ENCODE data around the gene CAMK2D.

DNA sequence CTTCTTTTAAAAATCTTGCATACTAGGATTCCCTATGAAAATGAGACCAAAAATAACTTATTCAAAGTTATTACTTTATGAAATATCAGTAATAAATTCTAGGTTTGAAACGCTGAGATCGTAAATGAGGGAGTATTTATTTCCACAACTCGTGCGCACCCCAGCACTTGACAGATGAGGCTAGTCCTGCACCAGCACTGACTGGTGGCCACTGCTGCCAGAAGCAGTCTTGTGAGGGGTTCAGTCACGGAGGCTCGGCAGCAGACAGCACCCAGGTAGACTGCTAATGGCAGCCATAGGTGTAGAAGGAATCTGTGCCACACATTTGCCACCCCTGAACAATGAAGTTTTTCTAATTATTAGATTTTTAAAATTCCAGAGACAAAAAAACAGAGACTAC is 248.7 kb downstream of the CAMK2D start:
- TF ChIP-seq, protein P1, sequence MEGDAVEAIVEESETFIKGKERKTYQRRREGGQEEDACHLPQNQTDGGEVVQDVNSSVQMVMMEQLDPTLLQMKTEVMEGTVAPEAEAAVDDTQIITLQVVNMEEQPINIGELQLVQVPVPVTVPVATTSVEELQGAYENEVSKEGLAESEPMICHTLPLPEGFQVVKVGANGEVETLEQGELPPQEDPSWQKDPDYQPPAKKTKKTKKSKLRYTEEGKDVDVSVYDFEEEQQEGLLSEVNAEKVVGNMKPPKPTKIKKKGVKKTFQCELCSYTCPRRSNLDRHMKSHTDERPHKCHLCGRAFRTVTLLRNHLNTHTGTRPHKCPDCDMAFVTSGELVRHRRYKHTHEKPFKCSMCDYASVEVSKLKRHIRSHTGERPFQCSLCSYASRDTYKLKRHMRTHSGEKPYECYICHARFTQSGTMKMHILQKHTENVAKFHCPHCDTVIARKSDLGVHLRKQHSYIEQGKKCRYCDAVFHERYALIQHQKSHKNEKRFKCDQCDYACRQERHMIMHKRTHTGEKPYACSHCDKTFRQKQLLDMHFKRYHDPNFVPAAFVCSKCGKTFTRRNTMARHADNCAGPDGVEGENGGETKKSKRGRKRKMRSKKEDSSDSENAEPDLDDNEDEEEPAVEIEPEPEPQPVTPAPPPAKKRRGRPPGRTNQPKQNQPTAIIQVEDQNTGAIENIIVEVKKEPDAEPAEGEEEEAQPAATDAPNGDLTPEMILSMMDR (IDR thresholded peaks at IDR 0.05): no peak
- TF ChIP-seq POLR2A (IDR thresholded peaks at IDR 0.05): no peak
